BLaER1 treated with 17β-estradiol and CSF1 and Interleukin-3, amounts not matched to agents 10 nM and 100 nM (cell line): Measurements from ENCODE around the gene LHFPL2.

Source experiments
- H3K27ac ChIP-seq, 11 experiments: shearing (Covaris generic); formaldehyde crosslinking; 2 replicates each; pipeline ENCODE4 v1.8.1; 2022
- H3K27me3 ChIP-seq, 11 experiments: shearing (Covaris generic); formaldehyde crosslinking; 2 replicates each; pipeline ENCODE4 v1.8.1; 2022
- H3K36me3 ChIP-seq, 11 experiments: shearing (Covaris generic); formaldehyde crosslinking; 2 replicates each; pipeline ENCODE4 v1.8.1; 2022
- H3K4me1 ChIP-seq, 10 experiments: shearing (Covaris generic); formaldehyde crosslinking; 2 replicates each; pipeline ENCODE4 v1.8.1; 2022
- H3K4me2 ChIP-seq, 11 experiments: shearing (Covaris generic); formaldehyde crosslinking; 2 replicates each; pipeline ENCODE4 v1.8.1; 2022
- H3K4me3 ChIP-seq, 10 experiments: shearing (Covaris generic); formaldehyde crosslinking; 2 replicates each; pipeline ENCODE4 v1.8.1; 2022
- H3K9ac ChIP-seq, 11 experiments: shearing (Covaris generic); formaldehyde crosslinking; 2 replicates each; pipeline ENCODE4 v1.8.1; 2022
- H3K9me3 ChIP-seq, 11 experiments: shearing (Covaris generic); formaldehyde crosslinking; replicated peaks in 1 of 11; 2 replicates each; pipeline ENCODE4 v1.8.1; 2022
- H4K20me1 ChIP-seq, 11 experiments: shearing (Covaris generic); formaldehyde crosslinking; 2 replicates each; pipeline ENCODE4 v1.8.1; 2022
- Cebpa-rat ChIP-seq, 11 experiments: shearing (Covaris generic); IDR thresholded peaks; 2 replicates each; pipeline ENCODE4 v1.8.1; 2022

The LHFPL2 gene

GRCh38 chr5:78518365-78519197 lies 130.0 kb downstream of the LHFPL2 start:
- Histone ChIP-seq H3K27me3 (no peaks in the 10 kb centered on the region), H3K4me3 (no peak overlapping the region), H3K27ac (no peak overlapping the region; a peak in 1 of 22 replicates), H3K9me3 (peaks cover 0 to 34% (median 8%) of the 10 kb centered on the region in 11 experiments; a peak in 12 of 22 replicates), H3K36me3 (peaks cover 0 to 78% (median 0%) of the 10 kb centered on the region in 11 experiments; a peak in 7 of 22 replicates), H3K4me2 (peak overlapping the region in 9 of 11 experiments; percentile 1 to 61 (median 12); a peak in 9 of 22 replicates), H3K9ac (no peak overlapping the region; a peak in 1 of 22 replicates), H3K4me1 (peaks cover 0 to 53% (median 2%) of the 10 kb centered on the region in 10 experiments; a peak in 9 of 20 replicates), H4K20me1 (no peaks in the 10 kb centered on the region)
- no peak for TF ChIP-seq Cebpa-rat (IDR thresholded peaks at IDR 0.05)

- Histone ChIP-seq H3K4me1 (peaks cover 13 to 61% (median 20%) of the 10 kb centered on the region in 10 experiments), H3K27me3 (peaks cover 0 to 14% (median 9%) of the 10 kb centered on the region in 11 experiments; a peak in 17 of 22 replicates), H4K20me1 (no peaks in the 10 kb centered on the region), H3K4me3 (no peak overlapping the region), H3K4me2 (no peak overlapping the region), H3K9ac (no peak overlapping the region), H3K36me3 (peaks cover 0 to 69% (median 0%) of the 10 kb centered on the region in 11 experiments; a peak in 7 of 22 replicates), H3K27ac (no peak overlapping the region), H3K9me3 (peaks cover 0 to 41% (median 11%) of the 10 kb centered on the region in 11 experiments; a peak in 12 of 22 replicates)
- no peak for TF ChIP-seq Cebpa-rat (IDR thresholded peaks at IDR 0.05)
These were observed 132.9 kb downstream of the LHFPL2 start for GRCh38 chr5:78515670-78516069.

GRCh38 chr5:78514427-78515330 lies 133.9 kb downstream of the LHFPL2 start:
- Histone ChIP-seq H3K36me3 (peaks cover 0 to 60% (median 0%) of the 10 kb centered on the region in 11 experiments; a peak in 7 of 22 replicates), H3K9ac (no peak overlapping the region), H4K20me1 (peaks cover 0 to 8% (median 0%) of the 10 kb centered on the region in 11 experiments; a peak in 3 of 22 replicates), H3K27me3 (peaks cover 0 to 24% (median 19%) of the 10 kb centered on the region in 11 experiments; a peak in 19 of 22 replicates), H3K4me3 (no peak overlapping the region), H3K9me3 (peaks cover 0 to 41% (median 11%) of the 10 kb centered on the region in 11 experiments; a peak in 12 of 22 replicates), H3K27ac (no peak overlapping the region), H3K4me1 (peaks cover 23 to 56% (median 30%) of the 10 kb centered on the region in 10 experiments), H3K4me2 (no peak overlapping the region)
- no peak for TF ChIP-seq Cebpa-rat (IDR thresholded peaks at IDR 0.05)

- no peak overlapping the region for H3K27ac ChIP-seq
- peak overlapping the region in 3 of 11 experiments; percentile 24 to 85 (median 63); a peak in 6 of 22 replicates for H3K4me2 ChIP-seq
- peaks cover 30 to 45% (median 36%) of the 10 kb centered on the region in 10 experiments for H3K4me1 ChIP-seq
- H3K36me3 ChIP-seq: peaks cover 0 to 60% (median 0%) of the 10 kb centered on the region in 11 experiments; a peak in 7 of 22 replicates
- peaks cover 0 to 20% (median 0%) of the 10 kb centered on the region in 11 experiments; a peak in 5 of 22 replicates for H4K20me1 ChIP-seq
- no peak overlapping the region for H3K4me3 ChIP-seq
- H3K27me3 ChIP-seq: peaks cover 0 to 37% (median 31%) of the 10 kb centered on the region in 11 experiments; a peak in 19 of 22 replicates
- no peak for TF ChIP-seq Cebpa-rat (IDR thresholded peaks at IDR 0.05)
- H3K9ac ChIP-seq: no peak overlapping the region
- H3K9me3 ChIP-seq: peaks cover 0 to 40% (median 11%) of the 10 kb centered on the region in 11 experiments; a peak in 12 of 22 replicates
These were observed 135.1 kb downstream of the LHFPL2 start for GRCh38 chr5:78513441-78513840.

- no peak for TF ChIP-seq Cebpa-rat (IDR thresholded peaks at IDR 0.05)
- H3K4me1 ChIP-seq: peaks cover 30 to 54% (median 36%) of the 10 kb centered on the region in 10 experiments
- peak overlapping the region in 8 of 11 experiments; percentile 6 to 85 (median 21); a peak in 14 of 22 replicates for H3K4me2 ChIP-seq
- peaks cover 0 to 56% (median 0%) of the 10 kb centered on the region in 11 experiments; a peak in 8 of 22 replicates for H3K36me3 ChIP-seq
- H3K27me3 ChIP-seq: peaks cover 0 to 47% (median 41%) of the 10 kb centered on the region in 11 experiments; a peak in 19 of 22 replicates
- peaks cover 0 to 30% (median 0%) of the 10 kb centered on the region in 11 experiments; a peak in 6 of 22 replicates for H4K20me1 ChIP-seq
- no peak overlapping the region for H3K9ac ChIP-seq
- peaks cover 0 to 31% (median 11%) of the 10 kb centered on the region in 11 experiments; a peak in 12 of 22 replicates for H3K9me3 ChIP-seq
- H3K4me3 ChIP-seq: no peak overlapping the region
- H3K27ac ChIP-seq: peak overlapping the region in 1 of 11 experiments; percentile 9; a peak in 1 of 22 replicates
These were observed 136.1 kb downstream of the LHFPL2 start for GRCh38 chr5:78512435-78512834.

- H3K36me3 ChIP-seq: peaks cover 0 to 60% (median 0%) of the 10 kb centered on the region in 11 experiments; a peak in 8 of 22 replicates
- H3K4me3 ChIP-seq: peak overlapping the region in 3 of 10 experiments; percentile 70 to 77 (median 73); a peak in 2 of 20 replicates
- peak overlapping the region in 3 of 11 experiments; percentile 59 to 78 (median 75); a peak in 6 of 22 replicates for H3K27ac ChIP-seq
- peaks cover 0 to 31% (median 11%) of the 10 kb centered on the region in 11 experiments; a peak in 12 of 22 replicates for H3K9me3 ChIP-seq
- no peak for TF ChIP-seq Cebpa-rat (IDR thresholded peaks at IDR 0.05)
- peaks cover 0 to 41% (median 0%) of the 10 kb centered on the region in 11 experiments; a peak in 7 of 22 replicates for H4K20me1 ChIP-seq
- H3K27me3 ChIP-seq: peaks cover 0 to 57% (median 45%) of the 10 kb centered on the region in 11 experiments; a peak in 19 of 22 replicates
- peak overlapping the region in 4 of 11 experiments; percentile 73 to 86 (median 80); a peak in 6 of 22 replicates for H3K9ac ChIP-seq
- peak overlapping the region; percentile 68 to 99 (median 91); a peak in 19 of 22 replicates for H3K4me2 ChIP-seq
- H3K4me1 ChIP-seq: peaks cover 30 to 65% (median 36%) of the 10 kb centered on the region in 10 experiments
These were observed 137.3 kb downstream of the LHFPL2 start for GRCh38 chr5:78511121-78511906.
